Chondrocyte (in vitro differentiated cells): Measurements from ENCODE around the gene LINC01488. TPM values are rescaled to one million over a fixed set of nuclear protein-coding genes. Genes with fewer than 3 reads are reported as not detected.

Experiments used
- DNase-seq: peaks from one replicate; pipeline ENCODE4 v3.0.0; 2021; ENCODE audit warnings: mixed read lengths, low spot score
- H3K27ac Mint-ChIP-seq: one replicate; pipeline ENCODE4 v1.8.0; 2021; ENCODE audit warnings: mild to moderate bottlenecking, moderate library complexity, mixed read lengths; ENCODE audit not compliant: unreplicated experiment
- H3K27me3 Mint-ChIP-seq: 2 replicates; pipeline ENCODE4 v1.8.0; 2021; ENCODE audit warnings: low read depth, mixed read lengths
- H3K36me3 Mint-ChIP-seq: 2 replicates; pipeline ENCODE4 v1.8.0; 2021; ENCODE audit warnings: low read depth, mixed read lengths
- H3K4me1 Mint-ChIP-seq: 2 replicates; pipeline ENCODE4 v1.8.0; 2021; ENCODE audit warnings: low read depth, mild to moderate bottlenecking, mixed read lengths
- H3K4me3 Mint-ChIP-seq: one replicate; pipeline ENCODE4 v1.8.0; 2021; ENCODE audit warnings: mild to moderate bottlenecking, moderate library complexity, mixed read lengths; ENCODE audit not compliant: unreplicated experiment
- H3K9me3 Mint-ChIP-seq: 2 replicates; pipeline ENCODE4 v1.8.0; 2021; ENCODE audit warnings: low read depth, mixed read lengths
- CTCF ChIP-seq: fragments of 200-600 bp; sonication (generic); IDR thresholded peaks from 2 replicates; pipeline ENCODE4 v1.5.0; 2021; ENCODE audit warnings: antibody characterized with exemption, mild to moderate bottlenecking, moderate library complexity
- total RNA-seq: library from RNA; stranded (reverse); gene quantifications from 3 replicates; pipeline ENCODE4 v1.2.1, GENCODE V29; 2021

Gene LINC01488
- total RNA-seq, 1 donor from 2014 or later = not detected

GRCh38 chr11:69501891-69502860 is 20.7 kb downstream of the LINC01488 start:
- peaks cover 12% of the 10 kb centered on the region for H3K9me3 Mint-ChIP-seq
- H3K27ac Mint-ChIP-seq = no peak overlapping the region
- TF ChIP-seq CTCF = no peak
- peak; percentile 84 for DNase-seq
- peaks cover 5% of the 10 kb centered on the region for H3K4me1 Mint-ChIP-seq
- H3K36me3 Mint-ChIP-seq = peaks cover 4% of the 10 kb centered on the region
- no peak overlapping the region for H3K4me3 Mint-ChIP-seq
- H3K27me3 Mint-ChIP-seq = no peaks in the 10 kb centered on the region

- TF ChIP-seq CTCF = no peak
- H3K9me3 Mint-ChIP-seq = peaks cover 14% of the 10 kb centered on the region
Measured at GRCh38 chr11:69504127-69504526, 22.7 kb downstream of the LINC01488 start.

GRCh38 chr11:69504576-69505335 is 23.3 kb downstream of the LINC01488 start:
- peaks cover 4% of the 10 kb centered on the region for H3K36me3 Mint-ChIP-seq
- peaks cover 14% of the 10 kb centered on the region for H3K9me3 Mint-ChIP-seq
- H3K27ac Mint-ChIP-seq = no peak overlapping the region
- no peaks in the 10 kb centered on the region for H3K4me1 Mint-ChIP-seq
- no peak overlapping the region for H3K4me3 Mint-ChIP-seq
- TF ChIP-seq CTCF = no peak
- no peaks in the 10 kb centered on the region for H3K27me3 Mint-ChIP-seq
- peak; percentile 65 for DNase-seq

More at GRCh38 chr11:69504127-69504526, 22.7 kb downstream of the LINC01488 start:
- peak; percentile 68 for DNase-seq
- Mint-ChIP-seq H3K36me3 (peaks cover 4% of the 10 kb centered on the region), H3K27ac (no peak overlapping the region), H3K4me1 (no peaks in the 10 kb centered on the region), H3K27me3 (no peaks in the 10 kb centered on the region), H3K4me3 (no peak overlapping the region)

- Mint-ChIP-seq H3K4me1 (peaks cover 7% of the 10 kb centered on the region), H3K27me3 (no peaks in the 10 kb centered on the region), H3K27ac (no peak overlapping the region), H3K36me3 (peaks cover 4% of the 10 kb centered on the region), H3K4me3 (no peak overlapping the region), H3K9me3 (peaks cover 14% of the 10 kb centered on the region)
- TF ChIP-seq CTCF = no peak
- DNase-seq = peak; percentile 25
Measured at GRCh38 chr11:69508974-69509373, 27.5 kb downstream of the LINC01488 start.

GRCh38 chr11:69509381-69509780 is 27.9 kb downstream of the LINC01488 start:
- H3K9me3 Mint-ChIP-seq = peaks cover 14% of the 10 kb centered on the region
- H3K36me3 Mint-ChIP-seq = peaks cover 4% of the 10 kb centered on the region
- no peak overlapping the region for H3K27ac Mint-ChIP-seq
- no peaks in the 10 kb centered on the region for H3K27me3 Mint-ChIP-seq
- no peak for TF ChIP-seq CTCF
- no peak overlapping the region for H3K4me3 Mint-ChIP-seq
- DNase-seq = peak; percentile 75
- peaks cover 7% of the 10 kb centered on the region for H3K4me1 Mint-ChIP-seq
